Lung (tissue), 12 donors: ENCODE data around the gene RBM20. TPM values are rescaled to one million over a fixed set of nuclear protein-coding genes. Genes with fewer than 3 reads are reported as not detected.

ENCODE experiments used
- ATAC-seq: fragments of 200-7000 bp; cut with Tn5 transposase; one replicate; pipeline ENCODE4 v1.9.1; 2020; ENCODE audit warnings: moderate number of reproducible peaks; ENCODE audit not compliant: insufficient read depth, low FRiP score
- DNase-seq, 3 donors: peaks; one replicate each; pipeline ENCODE4 v3.0.0-alpha.2; 2013 to 2017
- H3K27ac ChIP-seq, 2 donors: one replicate each; pipeline ENCODE4 v1.5.1; 2013; ENCODE audit warnings: mild to moderate bottlenecking in 2 of 2, moderate library complexity in 2 of 2, control low read depth in 1 of 2, inconsistent platforms in 1 of 2, low read depth in 1 of 2, low read length in 1 of 2
- H3K27me3 ChIP-seq, 3 donors: one replicate each; pipeline ENCODE4 v1.5.1; 2013; ENCODE audit warnings: low read length in 2 of 3; ENCODE audit not compliant: control insufficient read depth in 3 of 3, insufficient read depth in 3 of 3
- H3K36me3 ChIP-seq, 4 donors: one replicate each; pipeline ENCODE4 v1.5.1; 2013; ENCODE audit warnings: low read length in 4 of 4, mild to moderate bottlenecking in 1 of 4, moderate library complexity in 1 of 4; ENCODE audit not compliant: control insufficient read depth in 4 of 4, insufficient read depth in 4 of 4
- H3K4me1 ChIP-seq, 5 donors: one replicate each; pipeline ENCODE4 v1.5.1; 2013; ENCODE audit warnings: low read length in 5 of 5, mild to moderate bottlenecking in 2 of 5, moderate library complexity in 1 of 5; ENCODE audit not compliant: control insufficient read depth in 5 of 5, insufficient read depth in 5 of 5
- H3K4me3 ChIP-seq: one replicate; pipeline ENCODE4 v1.5.1; 2013; ENCODE audit warnings: mild to moderate bottlenecking, control low read depth, moderate library complexity
- H3K9ac ChIP-seq, 2 donors: one replicate each; pipeline ENCODE4 v1.5.1; 2013; ENCODE audit warnings: low read length in 2 of 2, control low read depth in 1 of 2; ENCODE audit not compliant: insufficient read depth in 1 of 2
- H3K9me3 ChIP-seq, 4 donors: one replicate each; pipeline ENCODE4 v1.5.1; 2013; ENCODE audit warnings: low read length in 3 of 4, mild to moderate bottlenecking in 1 of 4, moderate library complexity in 1 of 4; ENCODE audit not compliant: control insufficient read depth in 4 of 4, insufficient read depth in 3 of 4
- CTCF ChIP-seq: IDR thresholded peaks from 2 replicates; pipeline ENCODE4 v1.5.1; 2012; ENCODE audit warnings: mild to moderate bottlenecking; ENCODE audit errors: control extremely low read depth, extremely low read depth
- WGBS, 2 donors: extraction: QIAGEN DNeasy Blood & Tissue Kit; methylation state at CpG; one replicate each; pipeline ENCODE4 v1.1.7; 2013; 5-methylcytosine and 5-hydroxymethylcytosine counted together
- polyA plus RNA-seq, 2 donors: library from polyadenylated mRNA; stranded (reverse); fragments of 200-250 nt; gene quantifications; one replicate each; pipeline ENCODE4 v1.2.1, GENCODE V29; 2013
- total RNA-seq, 2 donors: library from RNA; depleted of rRNA in 1 of 2; stranded (reverse); fragments of >200 nt in 1 of 2; gene quantifications; one replicate each; pipeline ENCODE4 v1.2.1, GENCODE V29; 2014 to 2021
- donor health status: control.
- donor health status: control.
- donor health status: Bipolar disorder and iron deficiency.
- donor health status: healthy.
- donor health status: DM: yes; HTN: yes; CAD: no.

The RBM20 gene
- total and polyA plus RNA-seq, 4 donors = 0.25 to 3.3 (median 0.66) TPM

GRCh38 chr10:110859973-110860376 is 215.8 kb downstream of the RBM20 start:
- no peak for TF ChIP-seq CTCF
- no peak overlapping the region for H3K4me3 ChIP-seq
- no peaks in the 10 kb centered on the region for H3K9me3 ChIP-seq
- H3K9ac ChIP-seq = no peak overlapping the region
- 25 to 38% methylated on average over 1 of the region's 1 CpG for WGBS, 2 donors
- ATAC-seq (peak; percentile 12), DNase-seq (peak in 2 of 3 donors; percentile 68 to 72)
- peak overlapping the region in 1 of 2 donors; percentile 84 for H3K27ac ChIP-seq
- peaks cover 10 to 31% (median 25%) of the 10 kb centered on the region in 5 donors for H3K4me1 ChIP-seq
- H3K27me3 ChIP-seq = no peaks in the 10 kb centered on the region
- H3K36me3 ChIP-seq = no peaks in the 10 kb centered on the region

GRCh38 chr10:110860576-110861241 is 216.6 kb downstream of the RBM20 start:
- TF ChIP-seq CTCF = no peak
- WGBS, 2 donors = 66 to 69% methylated on average over 7 of the region's 7 CpGs
- H3K4me3 ChIP-seq = no peak overlapping the region
- no peak for DNase-seq
- peak overlapping the region in 1 of 2 donors; percentile 71 for H3K27ac ChIP-seq
- H3K9ac ChIP-seq = no peak overlapping the region
- no peak for ATAC-seq
- H3K27me3 ChIP-seq = no peaks in the 10 kb centered on the region
- H3K9me3 ChIP-seq = no peaks in the 10 kb centered on the region
- H3K36me3 ChIP-seq = no peaks in the 10 kb centered on the region
- H3K4me1 ChIP-seq = peaks cover 10 to 38% (median 27%) of the 10 kb centered on the region in 5 donors

GRCh38 chr10:110861476-110861875 is 217.3 kb downstream of the RBM20 start:
- no peak for DNase-seq
- H3K4me3 ChIP-seq = no peak overlapping the region
- H3K9ac ChIP-seq = no peak overlapping the region
- H3K36me3 ChIP-seq = no peaks in the 10 kb centered on the region
- H3K9me3 ChIP-seq = no peaks in the 10 kb centered on the region
- WGBS, 2 donors = 98 to 100% methylated on average over 2 of the region's 2 CpGs
- peaks cover 10 to 38% (median 27%) of the 10 kb centered on the region in 5 donors for H3K4me1 ChIP-seq
- peak overlapping the region in 1 of 2 donors; percentile 71 for H3K27ac ChIP-seq
- no peak for TF ChIP-seq CTCF
- H3K27me3 ChIP-seq = no peaks in the 10 kb centered on the region
- no peak for ATAC-seq
